Loucy (cell line): Measurements from ENCODE around the gene EPYC.

Experiments
- H2AFZ ChIP-seq: fragments of 200-600 bp; sonication (generic); 2 replicates; pipeline ENCODE4 v1.6.0; 2016; ENCODE audit warnings: antibody characterized with exemption, mild to moderate bottlenecking, low read length, moderate library complexity
- H3F3A ChIP-seq: fragments of 200-600 bp; 2 replicates; pipeline ENCODE4 v1.6.0; 2016; ENCODE audit warnings: antibody characterized with exemption, low read depth, mild to moderate bottlenecking
- H3K27me3 ChIP-seq: fragments of 200-600 bp; sonication (generic); 2 replicates; pipeline ENCODE4 v1.6.1; 2014; ENCODE audit warnings: low read length, mild to moderate bottlenecking; ENCODE audit not compliant: insufficient read depth, poor library complexity, severe bottlenecking
- H3K36me3 ChIP-seq: fragments of 200-600 bp; sonication (generic); 2 replicates; pipeline ENCODE4 v1.6.1; 2016; ENCODE audit warnings: low read length; ENCODE audit not compliant: insufficient read depth
- H3K4me1 ChIP-seq: fragments of 200-600 bp; sonication (generic); 2 replicates; pipeline ENCODE4 v1.5.1; 2014; ENCODE audit warnings: low read length, mild to moderate bottlenecking; ENCODE audit not compliant: insufficient read depth, poor library complexity, severe bottlenecking
- H3K4me2 ChIP-seq: fragments of 200-600 bp; sonication (generic); 2 replicates; pipeline ENCODE4 v1.6.0; 2014; ENCODE audit warnings: antibody characterized with exemption, low read length, low read depth, mild to moderate bottlenecking; ENCODE audit not compliant: poor library complexity, severe bottlenecking
- H3K4me3 ChIP-seq: fragments of 200-600 bp; sonication (generic); 2 replicates; pipeline ENCODE4 v1.5.1; 2014; ENCODE audit warnings: low read length, mild to moderate bottlenecking, mixed read lengths; ENCODE audit not compliant: poor library complexity, severe bottlenecking
- H3K79me2 ChIP-seq: fragments of 200-600 bp; sonication (generic); 2 replicates; pipeline ENCODE4 v1.6.1; 2014; ENCODE audit warnings: low read length; ENCODE audit not compliant: insufficient read depth
- H3K9ac ChIP-seq: fragments of 200-600 bp; sonication (generic); 2 replicates; pipeline ENCODE4 v1.6.0; 2014; ENCODE audit warnings: mild to moderate bottlenecking, low read depth, low read length, moderate library complexity; ENCODE audit not compliant: poor library complexity, severe bottlenecking
- H3K9me2 ChIP-seq: fragments of 200-600 bp; sonication (generic); replicated peaks from 2 replicates; pipeline ENCODE4 v1.6.1; 2016; ENCODE audit warnings: low read depth, low read length, mixed read lengths
- H3K9me3 ChIP-seq: fragments of 200-600 bp; sonication (generic); 2 replicates; pipeline ENCODE4 v1.6.1; 2014; ENCODE audit warnings: mild to moderate bottlenecking, antibody characterized with exemption, low read length, low read depth; ENCODE audit not compliant: insufficient read depth
- H4K20me1 ChIP-seq: fragments of 200-600 bp; sonication (generic); 2 replicates; pipeline ENCODE4 v1.6.0; 2014; ENCODE audit warnings: antibody characterized with exemption, low read length, mild to moderate bottlenecking; ENCODE audit not compliant: insufficient read depth, poor library complexity, severe bottlenecking
- CTCF ChIP-seq: fragments of 200-600 bp; sonication (generic); conservative IDR thresholded peaks from 2 replicates; pipeline ENCODE4 v1.5.1; 2014; ENCODE audit warnings: mild to moderate bottlenecking, antibody characterized with exemption, low read length
- EZH2phosphoT487 ChIP-seq: fragments of 200-600 bp; IDR thresholded peaks from 2 replicates; pipeline ENCODE4 v1.6.1; 2018; ENCODE audit warnings: antibody characterized with exemption, mild to moderate bottlenecking, moderate library complexity, borderline replicate concordance

Gene EPYC

GRCh38 chr12:90936230-90937005, 68.4 kb downstream of the EPYC start:
- no peaks in the 10 kb centered on the region for H3K9me2 ChIP-seq
- no peaks in the 10 kb centered on the region for H3F3A ChIP-seq
- no peak overlapping the region for H3K4me2 ChIP-seq
- H3K36me3 ChIP-seq = no peaks in the 10 kb centered on the region
- no peaks in the 10 kb centered on the region for H3K9me3 ChIP-seq
- no peak overlapping the region for H3K4me3 ChIP-seq
- no peaks in the 10 kb centered on the region for H3K79me2 ChIP-seq
- no peak overlapping the region for H2AFZ ChIP-seq
- H3K4me1 ChIP-seq = no peaks in the 10 kb centered on the region
- H4K20me1 ChIP-seq = no peaks in the 10 kb centered on the region
- no peaks in the 10 kb centered on the region for H3K27me3 ChIP-seq
- H3K9ac ChIP-seq = no peak overlapping the region
- no peak for TF ChIP-seq EZH2phosphoT487
- no peak for TF ChIP-seq CTCF

GRCh38 chr12:90925562-90925961, 79.2 kb downstream of the EPYC start:
- no peaks in the 10 kb centered on the region for H3K9me2 ChIP-seq
- H3K4me2 ChIP-seq = no peak overlapping the region
- H3K9ac ChIP-seq = no peak overlapping the region
- no peak overlapping the region for H2AFZ ChIP-seq
- no peaks in the 10 kb centered on the region for H3F3A ChIP-seq
- TF ChIP-seq CTCF = no peak
- TF ChIP-seq EZH2phosphoT487 = no peak
- no peaks in the 10 kb centered on the region for H3K9me3 ChIP-seq
- H3K36me3 ChIP-seq = no peaks in the 10 kb centered on the region
- no peak overlapping the region for H3K4me3 ChIP-seq
- no peaks in the 10 kb centered on the region for H3K27me3 ChIP-seq
- H3K79me2 ChIP-seq = no peaks in the 10 kb centered on the region
- H4K20me1 ChIP-seq = no peaks in the 10 kb centered on the region
- H3K4me1 ChIP-seq = no peaks in the 10 kb centered on the region

GRCh38 chr12:90924406-90924805, 80.4 kb downstream of the EPYC start:
- no peaks in the 10 kb centered on the region for H3K79me2 ChIP-seq
- no peaks in the 10 kb centered on the region for H3K9me2 ChIP-seq
- H3K36me3 ChIP-seq = no peaks in the 10 kb centered on the region
- no peak overlapping the region for H3K9ac ChIP-seq
- no peak for TF ChIP-seq EZH2phosphoT487
- TF ChIP-seq CTCF = no peak
- H4K20me1 ChIP-seq = no peaks in the 10 kb centered on the region
- no peaks in the 10 kb centered on the region for H3F3A ChIP-seq
- no peak overlapping the region for H3K4me2 ChIP-seq
- no peak overlapping the region for H2AFZ ChIP-seq
- no peaks in the 10 kb centered on the region for H3K4me1 ChIP-seq
- H3K4me3 ChIP-seq = no peak overlapping the region
- H3K27me3 ChIP-seq = no peaks in the 10 kb centered on the region
- no peaks in the 10 kb centered on the region for H3K9me3 ChIP-seq
